ENCODE measurements around the gene SBNO2.

SBNO2 gene

DNA sequence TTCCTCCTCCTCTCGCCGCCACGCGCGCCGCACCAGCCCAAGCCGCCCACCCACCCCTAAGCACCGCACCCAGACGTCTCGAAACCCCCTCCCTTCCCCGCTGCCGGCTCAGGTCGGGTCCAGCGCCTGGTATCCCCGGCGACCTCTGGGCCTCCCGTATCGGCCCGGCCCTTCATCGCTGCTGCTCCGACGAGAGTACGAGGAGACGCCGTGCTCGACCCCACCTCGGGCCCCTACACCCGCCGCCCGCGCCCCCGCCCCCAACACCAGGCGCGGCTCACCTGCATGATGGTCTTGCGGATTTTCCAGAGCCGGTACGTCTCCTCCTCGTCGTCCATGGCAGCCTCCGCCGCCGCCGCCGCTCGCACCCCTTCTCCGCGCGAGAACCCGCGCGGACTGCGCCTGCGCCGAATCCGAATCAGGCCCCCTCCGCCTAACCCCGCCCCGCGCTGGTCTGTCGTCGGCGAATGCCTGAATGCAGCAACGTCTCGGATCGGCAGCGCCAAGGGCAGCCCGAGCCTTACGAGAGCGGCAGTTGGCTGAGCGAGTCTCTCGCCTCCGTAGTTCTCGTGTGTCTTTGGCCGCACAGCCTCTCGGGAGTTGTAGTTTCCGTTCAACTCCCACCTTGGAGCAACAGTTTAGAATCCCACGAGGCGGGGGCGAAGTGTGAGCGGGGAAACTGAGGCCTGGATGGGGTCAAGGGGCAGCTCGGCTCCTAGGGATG, 78.9 kb downstream of the SBNO2 start, which contains the start of gene POLR2E:
Gene POLR2E (minus strand): TSS at position 398 of the 724 bp plus-strand sequence. CDS start 60 bp downstream, at position 338.
- no peaks in the 10 kb centered on the region for H3K27me3 Mint-ChIP-seq
- DNase-seq: peak; percentile 99
- peaks cover 65% of the 10 kb centered on the region for H3K4me1 Mint-ChIP-seq (ENCODE audit: low read depth)
- peak within 1 kb of the TSS; percentile 93 for H3K4me3 Mint-ChIP-seq
- peaks cover 44% of the 10 kb centered on the region for H3K36me3 Mint-ChIP-seq (ENCODE audit: low read depth)
- peaks cover 3% of the 10 kb centered on the region for H3K9me3 Mint-ChIP-seq
- H3K27ac Mint-ChIP-seq: peak within 1 kb of the TSS; percentile 92

GRCh38 chr19:1094655-1094977, 79.5 kb downstream of the SBNO2 start:
- H3K27ac Mint-ChIP-seq: peak overlapping the region; percentile 92
- peaks cover 59% of the 10 kb centered on the region for H3K4me1 Mint-ChIP-seq (ENCODE audit: low read depth)
- no peak for DNase-seq
- H3K27me3 Mint-ChIP-seq: no peaks in the 10 kb centered on the region
- peak overlapping the region; percentile 93 for H3K4me3 Mint-ChIP-seq
- no peaks in the 10 kb centered on the region for H3K9me3 Mint-ChIP-seq
- peaks cover 48% of the 10 kb centered on the region for H3K36me3 Mint-ChIP-seq (ENCODE audit: low read depth)

DNA sequence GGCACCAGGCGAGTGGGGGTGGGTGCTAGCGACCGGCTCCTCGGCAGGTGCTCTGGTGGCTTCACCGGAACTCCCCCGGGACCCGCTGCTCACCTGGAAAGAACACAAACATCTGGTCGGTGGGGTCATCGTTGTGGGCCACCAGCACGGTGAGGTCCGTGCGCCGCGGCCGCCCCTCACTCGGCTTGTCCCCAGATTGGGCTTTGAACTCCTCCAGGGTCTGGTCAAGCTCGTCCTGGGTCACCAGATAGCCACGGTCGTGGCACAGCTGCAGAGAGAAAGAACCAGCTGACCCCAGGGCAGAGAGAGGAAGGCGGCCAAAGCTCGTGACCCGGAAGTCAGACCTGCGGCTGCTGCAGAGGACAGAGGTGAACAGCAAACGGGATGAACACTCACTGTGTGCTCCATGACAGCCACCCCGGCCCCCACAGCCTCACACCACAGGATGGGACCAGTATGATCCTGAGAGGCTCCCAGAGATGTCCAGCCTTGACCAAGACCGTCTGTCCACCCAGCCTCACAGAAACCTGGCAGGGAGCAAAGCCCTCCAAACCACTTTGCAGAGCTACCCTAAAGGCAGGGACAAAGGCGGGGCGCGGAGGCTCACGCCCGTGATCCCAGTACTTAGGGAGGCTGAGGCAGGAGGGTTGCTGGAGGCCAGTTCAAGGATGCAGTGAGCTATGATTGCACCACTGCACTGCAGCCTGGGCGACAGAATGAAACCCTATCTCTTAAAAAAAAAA, 80.1 kb downstream of the SBNO2 start:
- H3K27ac Mint-ChIP-seq: peak overlapping the region; percentile 92
- H3K27me3 Mint-ChIP-seq: no peaks in the 10 kb centered on the region
- peaks cover 54% of the 10 kb centered on the region for H3K36me3 Mint-ChIP-seq (ENCODE audit: low read depth)
- H3K4me3 Mint-ChIP-seq: peak overlapping the region; percentile 93
- H3K9me3 Mint-ChIP-seq: no peaks in the 10 kb centered on the region
- no peak for DNase-seq
- H3K4me1 Mint-ChIP-seq (ENCODE audit: low read depth): peaks cover 58% of the 10 kb centered on the region

- Mint-ChIP-seq H3K9me3 (no peaks in the 10 kb centered on the region), H3K4me3 (peak overlapping the region; percentile 93), H3K4me1 (ENCODE audit: low read depth) (peaks cover 58% of the 10 kb centered on the region), H3K27ac (peak overlapping the region; percentile 92), H3K36me3 (ENCODE audit: low read depth) (peaks cover 60% of the 10 kb centered on the region), H3K27me3 (no peaks in the 10 kb centered on the region)
- no peak for DNase-seq
Measured at GRCh38 chr19:1093330-1093729, 80.7 kb downstream of the SBNO2 start.

- H3K27ac Mint-ChIP-seq: peak overlapping the region; percentile 59
- H3K4me1 Mint-ChIP-seq (ENCODE audit: low read depth): peaks cover 64% of the 10 kb centered on the region
- H3K27me3 Mint-ChIP-seq: no peaks in the 10 kb centered on the region
- DNase-seq: no peak
- H3K36me3 Mint-ChIP-seq (ENCODE audit: low read depth): peaks cover 77% of the 10 kb centered on the region
- no peak overlapping the region for H3K4me3 Mint-ChIP-seq
- H3K9me3 Mint-ChIP-seq: no peaks in the 10 kb centered on the region
Measured at GRCh38 chr19:1091544-1092175, 82.4 kb downstream of the SBNO2 start.

DNA sequence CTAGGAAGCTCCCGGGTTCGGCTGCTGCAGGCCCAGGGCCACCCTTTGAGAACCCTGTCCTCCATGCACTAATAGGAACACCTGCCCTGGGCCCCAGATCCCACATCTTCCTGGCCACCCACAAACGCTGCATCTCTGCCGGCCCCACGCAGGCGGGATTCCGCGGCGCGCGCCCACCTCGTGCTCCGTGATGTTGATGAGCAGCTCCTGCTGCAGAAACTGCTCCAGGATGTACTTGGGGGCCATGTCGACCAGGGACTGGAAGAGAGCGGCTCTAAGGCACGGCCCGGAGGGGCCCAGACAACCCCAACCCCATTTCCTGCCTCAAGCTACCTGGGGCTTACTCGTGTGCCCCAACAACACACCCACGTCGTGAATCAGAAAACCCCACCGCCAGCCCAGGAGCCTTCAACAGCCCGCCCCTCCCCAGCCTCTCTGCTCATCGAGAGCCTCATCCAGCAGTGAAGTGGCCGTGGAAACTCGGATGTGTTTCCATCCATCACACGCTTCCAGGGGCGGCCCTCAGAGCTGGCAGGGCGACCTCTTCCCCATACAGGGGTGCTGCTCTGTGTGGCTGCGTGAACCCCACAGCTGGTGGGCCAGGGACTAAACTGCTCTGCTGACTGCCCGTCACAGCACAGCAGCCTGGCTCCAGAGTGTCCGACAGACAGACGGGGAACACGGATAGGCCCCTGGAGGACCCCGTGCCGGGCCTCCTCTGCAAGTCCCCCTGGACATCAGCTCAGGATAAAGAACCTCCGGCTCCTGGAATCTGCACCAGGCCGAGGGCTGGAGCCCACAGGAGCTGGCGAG, 83.1 kb downstream of the SBNO2 start:
- Mint-ChIP-seq H3K4me1 (ENCODE audit: low read depth) (peaks cover 64% of the 10 kb centered on the region), H3K27me3 (no peaks in the 10 kb centered on the region), H3K36me3 (ENCODE audit: low read depth) (peaks cover 83% of the 10 kb centered on the region), H3K9me3 (no peaks in the 10 kb centered on the region), H3K4me3 (peak overlapping the region; percentile 44), H3K27ac (peak overlapping the region; percentile 68)
- DNase-seq: no peak

DNA sequence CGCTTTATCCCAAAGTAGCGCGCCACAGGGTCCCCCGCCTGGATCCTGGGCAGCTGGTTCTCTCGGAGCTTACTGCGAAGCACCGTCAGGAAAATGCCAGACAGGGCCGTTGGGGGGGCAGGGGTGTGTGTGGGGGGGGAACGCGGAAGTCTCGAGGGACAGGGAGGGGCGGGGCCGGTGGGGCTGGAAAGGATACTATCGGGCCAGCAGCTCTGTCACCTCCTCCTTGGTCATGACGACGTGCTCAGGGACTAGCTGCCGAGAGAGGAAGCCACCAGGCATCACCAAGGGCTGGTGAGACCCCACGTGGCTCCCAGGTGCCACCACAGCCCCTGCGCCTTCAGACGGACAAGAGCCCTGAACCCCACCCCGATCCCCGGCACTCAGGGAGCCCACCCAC, 84.2 kb downstream of the SBNO2 start:
- no peak for DNase-seq
- H3K27ac Mint-ChIP-seq: peak overlapping the region; percentile 90
- no peak overlapping the region for H3K4me3 Mint-ChIP-seq
- no peaks in the 10 kb centered on the region for H3K27me3 Mint-ChIP-seq
- no peaks in the 10 kb centered on the region for H3K9me3 Mint-ChIP-seq
- peaks cover 89% of the 10 kb centered on the region for H3K36me3 Mint-ChIP-seq (ENCODE audit: low read depth)
- peaks cover 64% of the 10 kb centered on the region for H3K4me1 Mint-ChIP-seq (ENCODE audit: low read depth)

- DNase-seq: no peak
- Mint-ChIP-seq H3K4me3 (no peak overlapping the region), H3K36me3 (ENCODE audit: low read depth) (peaks cover 90% of the 10 kb centered on the region), H3K27me3 (no peaks in the 10 kb centered on the region), H3K9me3 (no peaks in the 10 kb centered on the region), H3K4me1 (ENCODE audit: low read depth) (peaks cover 66% of the 10 kb centered on the region), H3K27ac (peak overlapping the region; percentile 90)
Measured at GRCh38 chr19:1089126-1089771, 84.8 kb downstream of the SBNO2 start.

- Mint-ChIP-seq H3K4me1 (ENCODE audit: low read depth) (peaks cover 67% of the 10 kb centered on the region), H3K27me3 (no peaks in the 10 kb centered on the region), H3K4me3 (no peak overlapping the region), H3K27ac (peak overlapping the region; percentile 90), H3K9me3 (no peaks in the 10 kb centered on the region), H3K36me3 (ENCODE audit: low read depth) (peaks cover 92% of the 10 kb centered on the region)
- DNase-seq: no peak
Measured at GRCh38 chr19:1088416-1089010, 85.6 kb downstream of the SBNO2 start.

DNA sequence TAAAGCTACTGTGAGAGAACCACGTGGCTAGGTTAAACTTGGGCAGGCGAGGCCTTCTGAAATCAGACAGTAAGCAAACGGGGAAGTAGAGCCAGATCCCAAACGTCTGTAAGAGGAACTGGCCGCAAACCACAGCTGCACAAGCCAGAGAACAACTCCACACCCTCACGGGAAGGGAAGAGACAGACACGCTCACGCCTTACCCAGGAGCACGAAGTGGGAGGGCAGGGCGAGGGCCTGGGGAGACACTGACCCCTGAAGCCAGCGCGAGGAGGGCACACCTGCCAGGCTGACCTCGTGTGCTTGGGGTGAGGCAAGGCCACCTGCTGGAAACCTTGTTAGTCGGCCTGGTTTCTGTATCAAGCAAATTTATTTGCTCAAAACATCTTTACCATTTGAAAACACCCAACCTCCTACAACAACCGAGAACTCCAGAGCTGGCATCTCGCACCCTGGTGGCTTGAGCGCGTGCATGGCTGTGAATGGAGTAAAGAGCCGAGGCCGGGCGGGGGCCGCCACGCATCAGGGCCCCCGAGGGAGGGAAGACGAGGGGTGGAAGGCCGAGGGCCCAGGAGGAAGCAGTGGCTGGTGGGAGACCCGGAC, 86.2 kb downstream of the SBNO2 start:
- Mint-ChIP-seq H3K4me3 (peak overlapping the region; percentile 16), H3K36me3 (ENCODE audit: low read depth) (peaks cover 91% of the 10 kb centered on the region), H3K27ac (peak overlapping the region; percentile 90), H3K4me1 (ENCODE audit: low read depth) (peaks cover 66% of the 10 kb centered on the region), H3K9me3 (no peaks in the 10 kb centered on the region), H3K27me3 (no peaks in the 10 kb centered on the region)
- DNase-seq: no peak

DNA sequence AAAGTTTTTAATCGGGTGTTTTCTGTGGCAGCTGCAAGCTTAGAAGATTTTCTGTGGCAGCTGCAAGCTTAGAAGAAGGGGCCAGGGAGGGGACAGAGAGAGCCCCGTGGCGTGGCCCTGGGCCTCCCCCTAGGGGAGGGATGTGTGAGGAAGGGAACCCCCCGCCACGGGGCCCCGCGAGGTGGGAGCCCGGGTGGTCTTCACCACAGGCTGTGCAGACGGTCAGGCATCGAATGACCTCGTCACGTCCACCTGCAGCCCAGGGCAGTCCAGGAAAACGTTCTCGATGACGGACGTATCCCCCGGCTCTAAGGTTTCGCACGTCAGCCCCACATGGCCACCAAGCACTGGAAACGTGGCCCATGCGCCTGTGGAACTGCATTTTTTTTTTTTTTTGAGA, 87.5 kb downstream of the SBNO2 start:
- Mint-ChIP-seq H3K4me3 (no peak overlapping the region), H3K36me3 (ENCODE audit: low read depth) (peaks cover 89% of the 10 kb centered on the region), H3K27me3 (no peaks in the 10 kb centered on the region), H3K27ac (peak overlapping the region; percentile 75), H3K9me3 (no peaks in the 10 kb centered on the region), H3K4me1 (ENCODE audit: low read depth) (peaks cover 65% of the 10 kb centered on the region)
- no peak for DNase-seq

GRCh38 chr19:1085676-1086442, 88.2 kb downstream of the SBNO2 start:
- Mint-ChIP-seq H3K4me1 (ENCODE audit: low read depth) (peaks cover 67% of the 10 kb centered on the region), H3K36me3 (ENCODE audit: low read depth) (peaks cover 91% of the 10 kb centered on the region), H3K27me3 (no peaks in the 10 kb centered on the region), H3K4me3 (no peak overlapping the region), H3K9me3 (no peaks in the 10 kb centered on the region), H3K27ac (peak overlapping the region; percentile 75)
- no peak for DNase-seq

Measured in activated T-cell treated with anti-CD3 and anti-CD28 coated beads, Interleukin-2, amount 50 U/mL, for 24 hours (primary cell).